ENCODE results near the gene GRB10. TPM values are rescaled to one million over a fixed set of nuclear protein-coding genes. Genes with fewer than 3 reads are reported as not detected.

The GRB10 gene
- total RNA-seq, 1 donor from 2014 or later: 33.9 TPM

GRCh38 chr7:50687096-50687495 is 95.6 kb downstream of the GRB10 start:
- no peak overlapping the region for H3K9ac ChIP-seq
- Mint-ChIP-seq H3K4me1 (peaks cover 5% of the 10 kb centered on the region), H3K4me3 (no peak overlapping the region), H3K27ac (no peak overlapping the region), H3K9me3 (peaks cover 13% of the 10 kb centered on the region), H3K36me3 (peaks cover 53% of the 10 kb centered on the region), H3K27me3 (ENCODE audit: insufficient read depth, low read depth) (peaks cover 2% of the 10 kb centered on the region)
- H3K4me3 ChIP-seq: no peak overlapping the region
- H3K4me1 ChIP-seq: peaks cover 19% of the 10 kb centered on the region
- DNase-seq (ENCODE audit: low spot score): no peak
- H3K4me2 ChIP-seq: no peak overlapping the region
- peaks cover 23% of the 10 kb centered on the region for H3F3A ChIP-seq (ENCODE audit: low read depth)
- H3K27ac ChIP-seq: no peak overlapping the region
- no peaks in the 10 kb centered on the region for H3K79me2 ChIP-seq (ENCODE audit: low read depth)
- H4K20me1 ChIP-seq (ENCODE audit: low read depth): peaks cover 19% of the 10 kb centered on the region
- H3K27me3 ChIP-seq: no peaks in the 10 kb centered on the region
- H2AFZ ChIP-seq (replicated peaks): no peak overlapping the region
- no peaks in the 10 kb centered on the region for H3K9me3 ChIP-seq (ENCODE audit: low read depth)
- no peaks in the 10 kb centered on the region for H3K36me3 ChIP-seq
- TF ChIP-seq EZH2phosphoT487 (IDR thresholded peaks at IDR 0.05): no peak
- TF ChIP-seq EZH2 (IDR thresholded peaks at IDR 0.05): no peak

DNA sequence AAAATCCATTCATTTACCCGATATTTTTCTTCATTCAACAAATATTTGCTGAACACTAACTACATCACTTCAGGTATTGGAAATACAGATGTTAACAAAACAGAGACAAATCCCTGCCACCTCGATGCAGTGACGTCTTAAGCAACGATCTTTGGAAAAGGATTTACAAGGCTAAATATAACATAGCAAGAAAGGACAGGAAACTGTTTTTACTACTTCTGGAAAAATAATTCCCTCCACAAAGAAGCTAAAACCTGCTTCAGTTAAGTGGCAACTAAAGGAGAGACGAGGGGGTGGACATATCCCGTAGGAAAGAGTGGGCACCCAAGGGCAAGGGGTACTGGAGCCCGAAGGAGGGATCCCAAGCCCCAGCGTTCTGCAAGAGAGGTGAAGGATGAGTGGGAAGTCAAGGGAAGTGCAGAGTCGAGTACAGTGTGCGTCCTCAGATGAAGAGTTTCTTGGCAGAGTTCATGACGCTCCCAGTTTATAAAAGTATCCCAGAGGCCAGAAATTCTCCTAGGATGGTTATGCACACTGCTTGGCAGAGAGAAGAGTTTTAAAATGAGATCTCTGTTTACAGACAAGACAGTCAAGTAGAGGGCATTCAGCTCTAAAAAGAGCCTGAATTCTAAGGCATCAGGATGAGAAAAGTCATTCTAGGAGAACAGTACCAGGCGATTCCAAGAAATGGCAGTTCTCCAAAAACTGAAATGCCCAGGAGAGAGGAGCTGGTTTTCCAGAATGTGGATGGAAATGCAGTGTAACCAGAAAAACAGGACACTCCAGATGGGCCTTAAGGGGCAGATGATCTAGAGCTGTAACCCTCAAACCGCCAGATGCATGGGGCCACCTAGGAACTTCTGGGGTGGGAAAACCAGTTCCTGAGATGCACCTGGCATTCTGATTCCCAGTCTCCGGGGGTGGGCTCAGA is 97.3 kb downstream of the GRB10 start:
- Histone ChIP-seq H3K4me3 (no peak overlapping the region), H3K27ac (no peak overlapping the region), H3K9ac (no peak overlapping the region), H3K27me3 (no peaks in the 10 kb centered on the region), H4K20me1 (ENCODE audit: low read depth) (peaks cover 3% of the 10 kb centered on the region), H3F3A (ENCODE audit: low read depth) (peaks cover 7% of the 10 kb centered on the region), H3K4me2 (no peak overlapping the region), H3K4me1 (peaks cover 4% of the 10 kb centered on the region), H3K36me3 (no peaks in the 10 kb centered on the region), H3K9me3 (ENCODE audit: low read depth) (no peaks in the 10 kb centered on the region), H3K79me2 (ENCODE audit: low read depth) (no peaks in the 10 kb centered on the region), H2AFZ (replicated peaks) (no peak overlapping the region)
- Mint-ChIP-seq H3K27ac (no peak overlapping the region), H3K36me3 (peaks cover 55% of the 10 kb centered on the region), H3K27me3 (ENCODE audit: insufficient read depth, low read depth) (peaks cover 2% of the 10 kb centered on the region), H3K4me1 (peaks cover 5% of the 10 kb centered on the region), H3K9me3 (peaks cover 13% of the 10 kb centered on the region), H3K4me3 (no peak overlapping the region)
- no peak for TF ChIP-seq EZH2 (IDR thresholded peaks at IDR 0.05)
- TF ChIP-seq EZH2phosphoT487 (IDR thresholded peaks at IDR 0.05): no peak
- TF ChIP-seq CTCF (IDR thresholded peaks at IDR 0.05): no peak
- no peak for DNase-seq (ENCODE audit: low spot score)

- H3K4me2 ChIP-seq: no peak overlapping the region
- H4K20me1 ChIP-seq (ENCODE audit: low read depth): no peaks in the 10 kb centered on the region
- DNase-seq (ENCODE audit: low spot score): no peak
- H3K9me3 ChIP-seq (ENCODE audit: low read depth): no peaks in the 10 kb centered on the region
- H2AFZ ChIP-seq (replicated peaks): no peak overlapping the region
- H3K36me3 ChIP-seq: no peaks in the 10 kb centered on the region
- Mint-ChIP-seq H3K27ac (no peak overlapping the region), H3K9me3 (peaks cover 13% of the 10 kb centered on the region), H3K27me3 (ENCODE audit: insufficient read depth, low read depth) (peaks cover 2% of the 10 kb centered on the region), H3K4me3 (no peak overlapping the region), H3K36me3 (peaks cover 53% of the 10 kb centered on the region), H3K4me1 (peaks cover 5% of the 10 kb centered on the region)
- H3K79me2 ChIP-seq (ENCODE audit: low read depth): no peaks in the 10 kb centered on the region
- no peaks in the 10 kb centered on the region for H3K4me1 ChIP-seq
- no peaks in the 10 kb centered on the region for H3K27me3 ChIP-seq
- no peak overlapping the region for H3K9ac ChIP-seq
- no peak overlapping the region for H3K4me3 ChIP-seq
- TF ChIP-seq CTCF (IDR thresholded peaks at IDR 0.05) (no peak), EZH2phosphoT487 (IDR thresholded peaks at IDR 0.05) (no peak), EZH2 (IDR thresholded peaks at IDR 0.05) (no peak)
- H3F3A ChIP-seq (ENCODE audit: low read depth): peaks cover 3% of the 10 kb centered on the region
- no peak overlapping the region for H3K27ac ChIP-seq
Observed at GRCh38 chr7:50684713-50685075, 98.0 kb downstream of the GRB10 start.

Measured in neural progenitor cell (in vitro differentiated cells).